Heart left ventricle (tissue), 16 donors: ENCODE measurements around the gene LRRC15. TPM values are rescaled to one million over a fixed set of nuclear protein-coding genes. Genes with fewer than 3 reads are reported as not detected.

ENCODE experiments used
- ATAC-seq, 4 donors: fragments of 200-7000 bp; cut with Tn5 transposase; one replicate each; pipeline ENCODE4 v1.9.1; 2020 to 2022; ENCODE audit warnings: moderate library complexity in 4 of 4, mild to moderate bottlenecking in 3 of 4, moderate number of reproducible peaks in 1 of 4
- DNase-seq, 5 donors: peaks; one replicate each; pipeline ENCODE4 v3.0.0-alpha.2; 2020
- H3K27ac ChIP-seq, 12 donors: fragments of 200-600 bp; sonication (generic) in 4 of 12; one replicate each; pipeline versions ENCODE4 v1.5.0 to v1.8.0; 2016 to 2022; ENCODE audit warnings: mild to moderate bottlenecking in 2 of 12
- H3K27me3 ChIP-seq, 9 donors: fragments of 200-600 bp; sonication (generic) in 2 of 9; one replicate each; pipeline versions ENCODE4 v1.5.1 to v1.8.0; 2016 to 2022; ENCODE audit warnings: mild to moderate bottlenecking in 3 of 9
- H3K36me3 ChIP-seq, 9 donors: fragments of 200-600 bp; sonication (generic) in 2 of 9; one replicate each; pipeline versions ENCODE4 v1.5.0 to v1.8.0; 2018 to 2022; ENCODE audit warnings: mild to moderate bottlenecking in 2 of 9
- H3K4me1 ChIP-seq, 12 donors: fragments of 200-600 bp; sonication (generic) in 4 of 12; one replicate each; pipeline versions ENCODE4 v1.5.0 to v1.8.0; 2016 to 2022; ENCODE audit warnings: mild to moderate bottlenecking in 3 of 12
- H3K4me3 ChIP-seq, 12 donors: fragments of 200-600 bp; sonication (generic) in 4 of 12; one replicate each; pipeline versions ENCODE4 v1.5.0 to v1.8.0; 2017 to 2022; ENCODE audit warnings: mild to moderate bottlenecking in 9 of 12, moderate library complexity in 4 of 12
- H3K9me3 ChIP-seq, 12 donors: fragments of 200-600 bp; sonication (generic) in 4 of 12; one replicate each; pipeline versions ENCODE4 v1.5.0 to v1.8.0; 2016 to 2022; ENCODE audit warnings: mild to moderate bottlenecking in 1 of 12
- CTCF ChIP-seq, 12 donors: fragments of 200-600 bp; sonication (generic) in 4 of 12; IDR thresholded peaks; one replicate each; pipeline versions ENCODE4 v1.5.0 to v1.8.0; 2018 to 2022; ENCODE audit warnings: antibody characterized with exemption in 12 of 12, mild to moderate bottlenecking in 5 of 12
- POLR2A ChIP-seq, 2 donors: fragments of 450-650 bp; IDR thresholded peaks; one replicate each; pipeline ENCODE4 v1.6.1; 2017; ENCODE audit warnings: antibody characterized with exemption in 2 of 2, mild to moderate bottlenecking in 2 of 2, moderate library complexity in 2 of 2
- WGBS, 4 donors: extraction: QIAGEN DNeasy Blood & Tissue Kit in 2 of 4; methylation state at CpG; one replicate each; pipeline versions ENCODE4 v1.1.5 to v1.1.7; 2013 to 2018; 5-methylcytosine and 5-hydroxymethylcytosine counted together
- intact Hi-C, 10 donors: fragments of 100-400 bp; cut with DNase I; formaldehyde crosslinking; loops; one replicate each; pipeline versions ENCODE4 v1.11.1 to v1.14.2; 2022
- polyA plus RNA-seq, 2 donors: library from polyadenylated mRNA; stranded (reverse); fragments of 200-250 nt; gene quantifications; one replicate each; pipeline ENCODE4 v1.2.3, GENCODE V29; 2013
- total RNA-seq, 9 donors: library from RNA; depleted of rRNA in 2 of 9; stranded (reverse); fragments of >200 nt in 2 of 9; fragmentation: NEBNext Ultra II Directional in 3 of 9; extraction: Animal tissue kit (Norgen Biotek cat#: 25700) in 3 of 9; gene quantifications; one replicate each; pipeline versions ENCODE4 v1.1.0 to v1.2.4, GENCODE V29; 2016 to 2023
- donor health status: ischemic (EF 13 %, LVEDD 7.1; RV severe dilation, severe dysfunction).
- donor health status: healthy with polysubstance abuse.
- donor health status: DM: no; HTN: yes; CAD: no.
- donor health status: DM: no; HTN: no; CAD: no.
- donor health status: ischemic (EF 25% LVEDD 6.9; RV normal size, moderate dysfunction).
- donor health status: ischemic (EF 25% LVEDD 5.7; RV mildly dilated, moderate dysfunction).
- donor health status: healthy.
- donor health status: DM: yes; HTN: yes; CAD: no.
- donor health status: ischemic (EF 35%, LVEDD 5.7; RV mildly dilated, moderate dysfunction).
- donor health status: nonischemic (EF 11% LVEDD 7.7; RV severe dilation, severe dysfunction).
- donor health status: DM: yes; HTN: yes; CAD: no.
- donor health status: PGD.
- donor health status: ischemic (EF 29% LVEDD 5.4; RV normal size, mild dysfunction).
- donor health status: nonischemic (EF 23%, LVEDD 6.1; RV moderate dilation, normal function).

LRRC15 gene
- total and polyA plus RNA-seq, 11 donors, result 0.04 to 1.9 (median 0.12) TPM; not detected in 1

- no peak overlapping the region for H3K4me3 ChIP-seq
- H3K9me3 ChIP-seq, result no peaks in the 10 kb centered on the region
- 82 to 85% (median 82%) methylated on average over 10 of the region's 10 CpGs for WGBS, 4 donors
- H3K27me3 ChIP-seq, result peaks cover 0 to 23% (median 0%) of the 10 kb centered on the region in 9 donors
- H3K27ac ChIP-seq, result no peak overlapping the region
- DNase-seq (no peak), ATAC-seq (no peak)
- H3K4me1 ChIP-seq, result no peaks in the 10 kb centered on the region
- no peaks in the 10 kb centered on the region for H3K36me3 ChIP-seq
- TF ChIP-seq CTCF (IDR thresholded peaks at IDR 0.05) (no peak), POLR2A (IDR thresholded peaks at IDR 0.05) (no peak)
- intact Hi-C loops, result no loop called here
These were observed 6.7 kb upstream of the LRRC15 start for GRCh38 chr3:194376241-194376560.

- intact Hi-C loops, result no loop called here
- H3K4me1 ChIP-seq, result no peaks in the 10 kb centered on the region
- WGBS, 4 donors, result 43 to 58% (median 54%) methylated on average over 15 of the region's 15 CpGs
- no peaks in the 10 kb centered on the region for H3K36me3 ChIP-seq
- ATAC-seq (no peak), DNase-seq (no peak)
- H3K9me3 ChIP-seq, result no peaks in the 10 kb centered on the region
- no peak overlapping the region for H3K4me3 ChIP-seq
- TF ChIP-seq POLR2A (IDR thresholded peaks at IDR 0.05), result no peak
- TF ChIP-seq CTCF (IDR thresholded peaks at IDR 0.05), result no peak
- H3K27me3 ChIP-seq, result peaks cover 0 to 20% (median 0%) of the 10 kb centered on the region in 9 donors
- no peak overlapping the region for H3K27ac ChIP-seq
These were observed 6.1 kb upstream of the LRRC15 start for GRCh38 chr3:194375473-194376240.

- no peaks in the 10 kb centered on the region for H3K4me1 ChIP-seq
- intact Hi-C loops, result no loop called here
- H3K9me3 ChIP-seq, result no peaks in the 10 kb centered on the region
- H3K4me3 ChIP-seq, result no peak overlapping the region
- ATAC-seq (no peak), DNase-seq (no peak)
- H3K27me3 ChIP-seq, result peaks cover 0 to 19% (median 0%) of the 10 kb centered on the region in 9 donors
- TF ChIP-seq CTCF (IDR thresholded peaks at IDR 0.05), result no peak
- TF ChIP-seq POLR2A (IDR thresholded peaks at IDR 0.05), result no peak
- H3K27ac ChIP-seq, result no peak overlapping the region
- no peaks in the 10 kb centered on the region for H3K36me3 ChIP-seq
- 75 to 89% (median 85%) methylated on average over 10 of the region's 10 CpGs for WGBS, 4 donors
These were observed 5.4 kb upstream of the LRRC15 start for GRCh38 chr3:194374935-194375334.

- peaks cover 0 to 20% (median 4%) of the 10 kb centered on the region in 9 donors for H3K27me3 ChIP-seq
- DNase-seq (no peak), ATAC-seq (no peak)
- TF ChIP-seq POLR2A (IDR thresholded peaks at IDR 0.05), result no peak
- no peak for TF ChIP-seq CTCF (IDR thresholded peaks at IDR 0.05)
- H3K4me1 ChIP-seq, result peaks cover 0 to 4% (median 0%) of the 10 kb centered on the region in 12 donors
- no peak overlapping the region for H3K4me3 ChIP-seq
- H3K27ac ChIP-seq, result no peak overlapping the region
- H3K36me3 ChIP-seq, result no peaks in the 10 kb centered on the region
- H3K9me3 ChIP-seq, result no peaks in the 10 kb centered on the region
- 71 to 81% (median 77%) methylated on average over 8 of the region's 8 CpGs for WGBS, 4 donors
- intact Hi-C loops, result no loop called here
These were observed 4.4 kb upstream of the LRRC15 start for GRCh38 chr3:194373899-194374298.
